H1 (cell line): ENCODE results near the gene UNC5B. TPM values are rescaled to one million over a fixed set of nuclear protein-coding genes. Genes with fewer than 3 reads are reported as not detected.

Experiments used
- CTCF ChIA-PET: fragments of 300-600 bp; sonication (Branson Sonifier 250); formaldehyde crosslinking; loops from one replicate; lab custom pipeline; 2021; ENCODE audit not compliant: partially characterized antibody; lab: Charles Lee
- POLR2A ChIA-PET: fragments of 300-600 bp; sonication (Branson Sonifier 250); formaldehyde crosslinking; loops from one replicate; lab custom pipeline; 2021; ENCODE audit warnings: inconsistent platforms; ENCODE audit not compliant: partially characterized antibody; lab: Charles Lee
- DNase-seq, 2 experiments: peaks; one replicate each; pipeline versions ENCODE4 v3.0.0 to v3.0.0-alpha.2; 2010 to 2022; ENCODE audit warnings: low spot score in 2 of 2, low read depth in 1 of 2, mixed read lengths in 1 of 2
- FAIRE-seq: peaks from 2 replicates; lab custom pipeline; 2011; peaks lifted over from hg19 to GRCh38; lab: Jason Lieb, UNC
- H2AFZ ChIP-seq: 2 replicates; pipeline ENCODE4 v1.8.1; 2012; ENCODE audit warnings: low read length, inconsistent platforms
- H2AK5ac ChIP-seq: 2 replicates; pipeline ENCODE4 v1.6.1; 2013; ENCODE audit warnings: low read depth, low read length
- H2BK120ac ChIP-seq: replicated peaks from 2 replicates; pipeline ENCODE3; 2013; ENCODE audit warnings: low read depth, low read length, inconsistent platforms
- H2BK12ac ChIP-seq: 2 replicates; pipeline ENCODE4 v1.6.1; 2013; ENCODE audit warnings: low read depth, low read length
- H2BK15ac ChIP-seq: 2 replicates; pipeline ENCODE4 v1.6.1; 2013; ENCODE audit warnings: low read length
- H2BK20ac ChIP-seq: 2 replicates; pipeline ENCODE4 v1.6.1; 2013; ENCODE audit warnings: low read length
- H2BK5ac ChIP-seq: 2 replicates; pipeline ENCODE4 v1.6.1; 2013; ENCODE audit warnings: low read depth, low read length
- H3K14ac ChIP-seq: 2 replicates; pipeline ENCODE4 v1.6.1; 2013; ENCODE audit warnings: inconsistent platforms; ENCODE audit not compliant: insufficient read length
- H3K18ac ChIP-seq: 2 replicates; pipeline ENCODE4 v1.6.1; 2013; ENCODE audit warnings: low read length; ENCODE audit errors: extremely low read depth
- H3K23ac ChIP-seq: 2 replicates; pipeline ENCODE4 v1.6.1; 2013; ENCODE audit warnings: inconsistent platforms; ENCODE audit not compliant: insufficient read length
- H3K23me2 ChIP-seq: 2 replicates; pipeline ENCODE4 v1.6.1; 2013; ENCODE audit warnings: low read depth, low read length
- H3K27ac ChIP-seq: 2 replicates; pipeline ENCODE4 v1.6.1; 2011; ENCODE audit warnings: low read depth, low read length, inconsistent platforms
- H3K27me3 ChIP-seq, 4 experiments: replicated peaks in 1 of 4; 1 replicate in 1 of 4; 2 replicates in 3 of 4; pipeline versions ENCODE4 v1.6.1 to v1.8.1; 2011 to 2013; ENCODE audit warnings: low read length in 3 of 4, mild to moderate bottlenecking in 3 of 4, inconsistent platforms in 2 of 4, mixed read lengths in 2 of 4, moderate library complexity in 1 of 4; ENCODE audit not compliant: control insufficient read depth in 3 of 4, insufficient read depth in 3 of 4; ENCODE audit errors: extremely low read depth in 1 of 4
- H3K36me3 ChIP-seq, 4 experiments: 2 replicates each; pipeline versions ENCODE4 v1.6.1 to v1.8.1; 2011 to 2013; ENCODE audit warnings: mild to moderate bottlenecking in 4 of 4, low read length in 3 of 4, moderate library complexity in 2 of 4, control low read depth in 1 of 4, inconsistent platforms in 1 of 4; ENCODE audit not compliant: insufficient read depth in 4 of 4, control insufficient read depth in 2 of 4
- H3K4ac ChIP-seq: replicated peaks from 2 replicates; pipeline ENCODE3; 2013; ENCODE audit warnings: low read length, low read depth, mixed read lengths, inconsistent platforms; ENCODE audit not compliant: insufficient read length
- H3K4me1 ChIP-seq, 4 experiments: replicated peaks in 1 of 4; 1 replicate in 1 of 4; 2 replicates in 3 of 4; pipeline versions ENCODE4 v1.6.1 to v1.8.1; 2011 to 2013; ENCODE audit warnings: low read length in 3 of 4, inconsistent platforms in 2 of 4, mixed read lengths in 1 of 4; ENCODE audit not compliant: insufficient read depth in 4 of 4, control insufficient read depth in 3 of 4
- H3K4me2 ChIP-seq, 2 experiments: 2 replicates each; pipeline versions ENCODE4 v1.6.1 to v1.8.1; 2011 to 2013; ENCODE audit warnings: low read depth in 2 of 2, low read length in 2 of 2, control low read depth in 1 of 2, inconsistent platforms in 1 of 2, mild to moderate bottlenecking in 1 of 2; ENCODE audit not compliant: insufficient read depth in 1 of 2
- H3K4me3 ChIP-seq, 4 experiments: fragments of 200-600, 300-600 bp in 1 of 4; sonication (generic), shearing (Covaris generic), sonication (Bioruptor Twin) in 1 of 4; 2 replicates each; pipeline versions ENCODE4 v1.5.1 to v1.8.1; 2011 to 2016; ENCODE audit warnings: low read length in 4 of 4, low read depth in 3 of 4, control low read depth in 2 of 4, inconsistent platforms in 2 of 4, mild to moderate bottlenecking in 2 of 4, mixed read lengths in 1 of 4, moderate library complexity in 1 of 4; ENCODE audit not compliant: insufficient read depth in 2 of 4; ENCODE audit errors: extremely low read depth in 1 of 4
- H3K56ac ChIP-seq: replicated peaks from 2 replicates; pipeline ENCODE3; 2013; ENCODE audit warnings: low read depth, mild to moderate bottlenecking, mixed read lengths, low read length, inconsistent platforms; ENCODE audit not compliant: insufficient read length
- H3K79me1 ChIP-seq: 2 replicates; pipeline ENCODE4 v1.6.1; 2013; ENCODE audit warnings: low read depth, low read length, control low read depth
- H3K79me2 ChIP-seq, 2 experiments: 2 replicates each; pipeline versions ENCODE4 v1.6.1 to v1.8.1; 2012 to 2013; ENCODE audit warnings: low read length in 2 of 2, mild to moderate bottlenecking in 2 of 2, inconsistent platforms in 1 of 2; ENCODE audit not compliant: insufficient read depth in 2 of 2, control insufficient read depth in 1 of 2
- H3K9ac ChIP-seq, 4 experiments: replicated peaks in 1 of 4; 1 replicate in 1 of 4; 2 replicates in 3 of 4; pipeline versions ENCODE4 v1.6.1 to v1.8.1; 2011 to 2013; ENCODE audit warnings: low read depth in 3 of 4, low read length in 3 of 4, control low read depth in 2 of 4, mild to moderate bottlenecking in 2 of 4, moderate library complexity in 2 of 4, inconsistent platforms in 1 of 4; ENCODE audit errors: extremely low read depth in 1 of 4
- H3K9me3 ChIP-seq, 2 experiments: 2 replicates each; pipeline versions ENCODE4 v1.6.1 to v1.8.1; 2012 to 2013; ENCODE audit warnings: mild to moderate bottlenecking in 2 of 2, moderate library complexity in 2 of 2, control low read depth in 1 of 2, inconsistent platforms in 1 of 2, low read depth in 1 of 2, low read length in 1 of 2, mixed read lengths in 1 of 2; ENCODE audit not compliant: insufficient read depth in 2 of 2
- H4K20me1 ChIP-seq, 2 experiments: replicated peaks in 1 of 2; 2 replicates each; pipeline versions ENCODE3 to v1.8.1; 2011 to 2013; ENCODE audit warnings: inconsistent platforms in 2 of 2, low read length in 2 of 2, mild to moderate bottlenecking in 1 of 2; ENCODE audit not compliant: insufficient read depth in 2 of 2, control insufficient read depth in 1 of 2
- H4K5ac ChIP-seq: 2 replicates; pipeline ENCODE4 v1.6.1; 2013; ENCODE audit warnings: low read length, low read depth, mixed read lengths, inconsistent platforms; ENCODE audit not compliant: insufficient read length
- H4K8ac ChIP-seq: 2 replicates; pipeline ENCODE4 v1.8.0; 2013; ENCODE audit warnings: mild to moderate bottlenecking, moderate library complexity, low read length, inconsistent platforms; ENCODE audit not compliant: insufficient read depth; ENCODE audit errors: extremely low read depth
- H4K91ac ChIP-seq: replicated peaks from 2 replicates; pipeline ENCODE3; 2013; ENCODE audit warnings: low read length, mixed read lengths, inconsistent platforms; ENCODE audit not compliant: insufficient read length
- BRCA1 ChIP-seq: IDR thresholded peaks from 2 replicates; pipeline ENCODE4 v1.6.1; 2012; ENCODE audit warnings: low read depth, low read length, improper control_type of control experiment
- CBX5 ChIP-seq: fragments of 300-800, 300-1000 bp; sonication (generic); IDR thresholded peaks from 2 replicates; pipeline ENCODE4 v1.7.1; 2016; ENCODE audit warnings: antibody characterized with exemption, low read length, low read depth
- CEBPB ChIP-seq: IDR thresholded peaks from 2 replicates; pipeline ENCODE4 v1.6.1; 2012; ENCODE audit warnings: low read depth, low read length
- CREB1 ChIP-seq: IDR thresholded peaks from 2 replicates; pipeline ENCODE4 v1.6.1; 2012; ENCODE audit warnings: inconsistent platforms
- E2F6 ChIP-seq: IDR thresholded peaks from 2 replicates; pipeline ENCODE4 v1.6.1; 2012; ENCODE audit warnings: inconsistent platforms
- KDM1A ChIP-seq: fragments of 200-600, 300-600 bp; sonication (generic); IDR thresholded peaks from 2 replicates; pipeline ENCODE4 v1.7.1; 2016; ENCODE audit warnings: mild to moderate bottlenecking, low read length, borderline replicate concordance
- MAX ChIP-seq: IDR thresholded peaks from 2 replicates; pipeline ENCODE4 v1.6.1; 2012; ENCODE audit warnings: inconsistent platforms
- RAD21 ChIP-seq, 2 experiments: IDR thresholded peaks in 1 of 2; conservative IDR thresholded peaks in 1 of 2; 2 replicates each; pipeline ENCODE4 v1.6.1; 2011; ENCODE audit warnings: low read depth in 2 of 2, low read length in 2 of 2, improper control_type of control experiment in 1 of 2, inconsistent platforms in 1 of 2, mild to moderate bottlenecking in 1 of 2, moderate library complexity in 1 of 2
- SIRT6 ChIP-seq: IDR thresholded peaks from one replicate; pipeline ENCODE4 v1.7.1; 2012; ENCODE audit warnings: low read length, inconsistent platforms
- SP4 ChIP-seq: IDR thresholded peaks from 2 replicates; pipeline ENCODE4 v1.6.1; 2012; ENCODE audit warnings: low read length, inconsistent platforms
- TBP ChIP-seq: IDR thresholded peaks from 2 replicates; pipeline ENCODE4 v1.6.1; 2011; ENCODE audit warnings: low read depth, low read length, improper control_type of control experiment
- TCF12 ChIP-seq: IDR thresholded peaks from 2 replicates; pipeline ENCODE4 v1.6.1; 2011; ENCODE audit warnings: low read depth, mild to moderate bottlenecking, low read length
- WGBS, 2 experiments: shearing (Covaris generic) in 1 of 2; methylation state at CpG; one replicate each; pipeline versions ENCODE4 v1.1.6 to v1.1.7; 2013 to 2015; ENCODE audit warnings: low lambda C conversion rate in 2 of 2, mixed read lengths in 2 of 2, inconsistent platforms in 1 of 2, low coverage in 1 of 2, missing lambda C conversion rate in 1 of 2; ENCODE audit not compliant: insufficient replicate concordance in 2 of 2, insufficient coverage in 1 of 2, insufficient read length in 1 of 2; ENCODE audit errors: extremely low coverage in 1 of 2, missing lambda C conversion rate in 1 of 2; 5-methylcytosine and 5-hydroxymethylcytosine counted together
- polyA plus RNA-seq, 7 experiments: library from polyadenylated mRNA; depleted of rRNA in 3 of 7; stranded (reverse) in 5 of 7; unstranded in 2 of 7; fragments of >200 nt in 5 of 7; fragments of 200-250 nt in 2 of 7; gene quantifications; 1 replicate in 5 of 7; 2 replicates in 1 of 7; 4 replicates in 1 of 7; pipeline versions ENCODE4 v1.2.1 to v1.2.3, GENCODE V29; 2011 to 2013; ENCODE audit warnings: missing spikeins in 2 of 7, mixed read lengths in 2 of 7
- total RNA-seq: library from RNA; stranded (reverse); fragmentation: NEBNext Ultra II Directional; extraction: Animal tissue kit (Norgen Biotek cat#: 25700); gene quantifications from 2 replicates; pipeline ENCODE4 v1.2.1, GENCODE V29; 2021
- TF ChIP-seq, protein P1 (sequence below): IDR thresholded peaks from 2 replicates; pipeline ENCODE4 v1.6.1; 2011; ENCODE audit warnings: low read length, improper control_type of control experiment

Gene UNC5B
- total and polyA plus RNA-seq, 2 of the 8 experiments (the other 6 are each of a cell fraction or from before 2014, with no cell fraction given): 27.9 to 31.8 TPM

DNA sequence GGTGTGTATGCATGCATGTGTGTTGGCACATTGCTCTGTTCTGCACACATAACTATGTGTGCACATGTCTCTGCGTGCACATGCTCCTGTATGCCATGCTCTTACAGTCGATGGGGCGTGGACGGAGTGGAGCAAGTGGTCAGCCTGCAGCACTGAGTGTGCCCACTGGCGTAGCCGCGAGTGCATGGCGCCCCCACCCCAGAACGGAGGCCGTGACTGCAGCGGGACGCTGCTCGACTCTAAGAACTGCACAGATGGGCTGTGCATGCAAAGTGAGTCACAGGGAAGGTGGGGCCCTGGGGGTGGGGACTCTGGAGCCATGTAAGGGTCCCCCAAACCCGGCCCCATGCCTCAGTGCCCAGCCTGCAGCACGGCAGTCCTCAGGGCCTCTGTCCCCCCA is 76.1 kb downstream of the UNC5B start:
- no peak overlapping the region for H2AK5ac ChIP-seq
- H2BK12ac ChIP-seq: no peak overlapping the region
- H3K9ac ChIP-seq: no peak overlapping the region
- no peak for FAIRE-seq
- H3K79me1 ChIP-seq: 0 out of 2 replicates have a peak, but pooled peaks cover 3% of the 10 kb centered on the region
- H3K18ac ChIP-seq: no peak overlapping the region
- no peaks in the 10 kb centered on the region for H3K79me2 ChIP-seq
- H4K5ac ChIP-seq: no peak overlapping the region
- no peaks in the 10 kb centered on the region for H3K9me3 ChIP-seq
- CTCF ChIA-PET: interaction anchor here (0.9 to 1.0 kb wide), 2 partner anchors 14 to 17 kb away, joined by 3 read pairs; no protein-coding TSS in a partner anchor
- H3K23ac ChIP-seq: no peak overlapping the region
- H2BK5ac ChIP-seq: no peak overlapping the region; the same call in 1 of the 2 replicates
- H3K4me1 ChIP-seq: no peaks in the 10 kb centered on the region
- no peak overlapping the region for H2BK20ac ChIP-seq
- H4K91ac ChIP-seq: no peak overlapping the region
- no peak overlapping the region for H3K27ac ChIP-seq
- H3K27me3 ChIP-seq: no peaks in the 10 kb centered on the region
- H2BK15ac ChIP-seq: no peak overlapping the region
- 96% methylated on average over 15 of the region's 15 CpGs; no CpG with 5 or more reads in 1 of the 2 experiments for WGBS, 2 experiments
- no peak overlapping the region for H3K14ac ChIP-seq
- POLR2A ChIA-PET: no interaction called here
- peaks cover 10 to 35% (median 25%) of the 10 kb centered on the region in 4 experiments; a peak in 7 of 8 replicates for H3K36me3 ChIP-seq
- H3K4me2 ChIP-seq: no peak overlapping the region
- no peak overlapping the region for H2BK120ac ChIP-seq
- H3K4me3 ChIP-seq: no peak overlapping the region
- no peaks in the 10 kb centered on the region for H3K23me2 ChIP-seq
- no peak for DNase-seq
- peaks cover 2 to 13% of the 10 kb centered on the region in 2 experiments for H4K20me1 ChIP-seq
- H3K56ac ChIP-seq: no peak overlapping the region
- H2AFZ ChIP-seq: no peak overlapping the region
- H3K4ac ChIP-seq: no peak overlapping the region
- H4K8ac ChIP-seq: no peak overlapping the region
- TF ChIP-seq KDM1A (no peak), BRCA1 (no peak), TBP (no peak), CREB1 (no peak), TCF12 (no peak), MAX (no peak), SP4 (no peak), SIRT6 (no peak), CEBPB (no peak), RAD21 (IDR thresholded peaks at IDR 0.05 in 1 of 2, conservative IDR thresholded peaks at IDR 0.05 in 1 of 2; ENCODE audit: low read depth in 2 of 2, low read length in 2 of 2) (no peak), E2F6 (no peak), CBX5 (no peak)
- TF ChIP-seq, protein P1, sequence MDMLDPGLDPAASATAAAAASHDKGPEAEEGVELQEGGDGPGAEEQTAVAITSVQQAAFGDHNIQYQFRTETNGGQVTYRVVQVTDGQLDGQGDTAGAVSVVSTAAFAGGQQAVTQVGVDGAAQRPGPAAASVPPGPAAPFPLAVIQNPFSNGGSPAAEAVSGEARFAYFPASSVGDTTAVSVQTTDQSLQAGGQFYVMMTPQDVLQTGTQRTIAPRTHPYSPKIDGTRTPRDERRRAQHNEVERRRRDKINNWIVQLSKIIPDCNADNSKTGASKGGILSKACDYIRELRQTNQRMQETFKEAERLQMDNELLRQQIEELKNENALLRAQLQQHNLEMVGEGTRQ: no peak
